K562 (cell line): ENCODE measurements around the gene MFNG. TPM values are rescaled to one million over a fixed set of nuclear protein-coding genes. Genes with fewer than 3 reads are reported as not detected.

Source experiments
- CC2D1A ChIP-seq: fragments of 450-650 bp; IDR thresholded peaks from 2 replicates; pipeline ENCODE4 v1.6.1; 2017; ENCODE audit warnings: mild to moderate bottlenecking
- PRDM10 ChIP-seq: fragments of 450-650 bp; IDR thresholded peaks from 2 replicates; pipeline ENCODE4 v1.6.1; 2018; ENCODE audit not compliant: partially characterized antibody
- RBM25 ChIP-seq: fragments of 200-400 bp; formaldehyde crosslinking; IDR thresholded peaks from 2 replicates; pipeline ENCODE4 v1.6.1; 2018; ENCODE audit warnings: low read length, low read depth, moderate library complexity; ENCODE audit not compliant: severe bottlenecking
- RHOXF2B ChIP-seq: fragments of 250-450 bp; sonication (Bioruptor Pico); conservative IDR thresholded peaks from 2 replicates; pipeline ENCODE4 v1.5.1; 2021
- SRSF3 ChIP-seq: fragments of 200-400 bp; formaldehyde crosslinking; IDR thresholded peaks from 2 replicates; pipeline ENCODE4 v1.6.1; 2016; ENCODE audit warnings: mild to moderate bottlenecking, low read length, moderate library complexity; ENCODE audit not compliant: insufficient read depth
- TEAD1 ChIP-seq, 2 experiments: fragments of 450-650 bp in 1 of 2; sonication (generic) in 1 of 2; formaldehyde crosslinking; IDR thresholded peaks; 2 replicates each; pipeline versions ENCODE4 v1.4.0 to v1.8.0; 2020 to 2022; ENCODE audit warnings: mild to moderate bottlenecking in 2 of 2, missing genetic modification reagents in 1 of 2
- TSC22D4 ChIP-seq: fragments of 450-650 bp; IDR thresholded peaks from 2 replicates; pipeline ENCODE4 v1.6.1; 2016; ENCODE audit warnings: missing genetic modification characterization, missing biosample characterization, control low read depth
- ZNF140 ChIP-seq: fragments of 250-450 bp; sonication (Bioruptor Pico); IDR thresholded peaks from 2 replicates; pipeline ENCODE4 v1.8.0; 2021; ENCODE audit warnings: moderate library complexity, mild to moderate bottlenecking, inconsistent platforms
- ZNF224 ChIP-seq: sonication (generic); formaldehyde crosslinking; IDR thresholded peaks from 2 replicates; pipeline ENCODE4 v1.8.0; 2022; ENCODE audit warnings: mild to moderate bottlenecking, missing genetic modification reagents
- ZNF239 ChIP-seq: fragments of 250-450 bp; sonication (Bioruptor Pico); IDR thresholded peaks from 2 replicates; pipeline ENCODE4 v1.4.0; 2020; ENCODE audit warnings: mild to moderate bottlenecking
- ZNF583 ChIP-seq: fragments of 250-450 bp; sonication (Bioruptor Pico); IDR thresholded peaks from 2 replicates; pipeline ENCODE4 v1.4.0; 2020
- ZNF696 ChIP-seq: fragments of 250-450 bp; sonication (Bioruptor Pico); conservative IDR thresholded peaks from 2 replicates; pipeline ENCODE4 v1.4.0; 2020; ENCODE audit warnings: mild to moderate bottlenecking, moderate library complexity
- polyA plus RNA-seq, 8 experiments: library from polyadenylated mRNA; depleted of rRNA in 4 of 8; stranded (reverse) in 5 of 8; unstranded in 3 of 8; fragments of >200 nt; fragmentation: Nextera tagmentation in 2 of 8; fragmentation: Illumina TruSeq in 1 of 8; extraction: Ambion mirVana in 2 of 8; extraction: Trizol in 1 of 8; gene quantifications; 2 replicates each; pipeline versions ENCODE4 v1.2.1 to v1.2.3, GENCODE V29; 2011 to 2014; ENCODE audit warnings: inconsistent platforms in 1 of 8, missing spikeins in 1 of 8
- total RNA-seq, 7 experiments: library from RNA; depleted of rRNA in 6 of 7; stranded (reverse); fragments of >200 nt in 6 of 7; fragmentation: Illumina TruSeq in 2 of 7; extraction: Trizol in 2 of 7; gene quantifications; 2 replicates each; pipeline versions ENCODE4 v1.2.1 to v1.2.3, GENCODE V29; 2011 to 2021; ENCODE audit warnings: low replicate concordance in 1 of 7
- TF ChIP-seq, protein P1 (sequence below): fragments of 450-650 bp; IDR thresholded peaks from 2 replicates; pipeline ENCODE4 v1.6.1; 2016; ENCODE audit warnings: low read depth

Gene MFNG
- total and polyA plus RNA-seq, 9 of the 15 experiments (the other 6 are each of a cell fraction or from before 2014, with no cell fraction given): 0.13 to 0.73 (median 0.38) TPM; not detected in 4

GRCh38 chr22:37431801-37432707 lies 54.1 kb downstream of the MFNG start (continued):
- TF ChIP-seq, protein P1, sequence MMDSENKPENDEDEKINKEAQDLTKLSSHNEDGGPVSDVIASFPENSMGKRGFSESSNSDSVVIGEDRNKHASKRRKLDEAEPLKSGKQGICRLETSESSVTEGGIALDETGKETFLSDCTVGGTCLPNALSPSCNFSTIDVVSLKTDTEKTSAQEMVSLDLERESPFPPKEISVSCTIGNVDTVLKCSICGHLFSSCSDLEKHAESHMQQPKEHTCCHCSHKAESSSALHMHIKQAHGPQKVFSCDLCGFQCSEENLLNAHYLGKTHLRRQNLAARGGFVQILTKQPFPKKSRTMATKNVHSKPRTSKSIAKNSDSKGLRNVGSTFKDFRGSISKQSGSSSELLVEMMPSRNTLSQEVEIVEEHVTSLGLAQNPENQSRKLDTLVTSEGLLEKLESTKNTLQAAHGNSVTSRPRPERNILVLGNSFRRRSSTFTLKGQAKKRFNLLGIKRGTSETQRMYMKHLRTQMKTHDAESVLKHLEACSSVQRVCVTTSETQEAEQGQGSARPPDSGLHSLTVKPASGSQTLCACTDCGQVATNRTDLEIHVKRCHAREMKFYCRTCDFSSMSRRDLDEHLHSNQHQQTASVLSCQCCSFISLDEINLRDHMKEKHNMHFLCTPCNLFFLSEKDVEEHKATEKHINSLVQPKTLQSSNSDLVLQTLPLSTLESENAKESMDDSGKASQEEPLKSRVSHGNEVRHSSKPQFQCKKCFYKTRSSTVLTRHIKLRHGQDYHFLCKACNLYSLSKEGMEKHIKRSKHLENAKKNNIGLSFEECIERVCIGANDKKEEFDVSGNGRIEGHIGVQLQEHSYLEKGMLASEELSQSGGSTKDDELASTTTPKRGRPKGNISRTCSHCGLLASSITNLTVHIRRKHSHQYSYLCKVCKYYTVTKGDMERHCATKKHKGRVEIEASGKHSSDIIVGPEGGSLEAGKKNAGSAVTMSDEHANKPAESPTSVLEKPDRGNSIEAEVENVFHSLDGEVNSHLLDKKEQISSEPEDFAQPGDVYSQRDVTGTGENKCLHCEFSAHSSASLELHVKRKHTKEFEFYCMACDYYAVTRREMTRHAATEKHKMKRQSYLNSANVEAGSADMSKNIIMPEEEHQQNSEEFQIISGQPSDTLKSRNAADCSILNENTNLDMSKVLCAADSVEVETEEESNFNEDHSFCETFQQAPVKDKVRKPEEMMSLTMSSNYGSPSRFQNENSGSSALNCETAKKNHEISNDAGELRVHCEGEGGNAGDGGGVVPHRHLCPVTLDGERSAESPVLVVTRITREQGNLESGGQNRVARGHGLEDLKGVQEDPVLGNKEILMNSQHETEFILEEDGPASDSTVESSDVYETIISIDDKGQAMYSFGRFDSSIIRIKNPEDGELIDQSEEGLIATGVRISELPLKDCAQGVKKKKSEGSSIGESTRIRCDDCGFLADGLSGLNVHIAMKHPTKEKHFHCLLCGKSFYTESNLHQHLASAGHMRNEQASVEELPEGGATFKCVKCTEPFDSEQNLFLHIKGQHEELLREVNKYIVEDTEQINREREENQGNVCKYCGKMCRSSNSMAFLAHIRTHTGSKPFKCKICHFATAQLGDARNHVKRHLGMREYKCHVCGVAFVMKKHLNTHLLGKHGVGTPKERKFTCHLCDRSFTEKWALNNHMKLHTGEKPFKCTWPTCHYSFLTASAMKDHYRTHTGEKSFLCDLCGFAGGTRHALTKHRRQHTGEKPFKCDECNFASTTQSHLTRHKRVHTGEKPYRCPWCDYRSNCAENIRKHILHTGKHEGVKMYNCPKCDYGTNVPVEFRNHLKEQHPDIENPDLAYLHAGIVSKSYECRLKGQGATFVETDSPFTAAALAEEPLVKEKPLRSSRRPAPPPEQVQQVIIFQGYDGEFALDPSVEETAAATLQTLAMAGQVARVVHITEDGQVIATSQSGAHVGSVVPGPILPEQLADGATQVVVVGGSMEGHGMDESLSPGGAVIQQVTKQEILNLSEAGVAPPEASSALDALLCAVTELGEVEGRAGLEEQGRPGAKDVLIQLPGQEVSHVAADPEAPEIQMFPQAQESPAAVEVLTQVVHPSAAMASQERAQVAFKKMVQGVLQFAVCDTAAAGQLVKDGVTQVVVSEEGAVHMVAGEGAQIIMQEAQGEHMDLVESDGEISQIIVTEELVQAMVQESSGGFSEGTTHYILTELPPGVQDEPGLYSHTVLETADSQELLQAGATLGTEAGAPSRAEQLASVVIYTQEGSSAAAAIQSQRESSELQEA: no peak
- TF ChIP-seq RBM25 (no peak), ZNF239 (CRISPR knock-in tag) (no peak), ZNF696 (CRISPR knock-in tag) (no peak), SRSF3 (no peak), CC2D1A (no peak), TEAD1 (CRISPR knock-in tag; IDR thresholded peaks at IDR 0.05) (no peak), TSC22D4 (tag) (no peak), PRDM10 (no peak), RHOXF2B (CRISPR knock-in tag) (no peak), ZNF224 (CRISPR knock-in tag) (no peak), ZNF140 (CRISPR knock-in tag) (no peak), ZNF583 (no peak)
